ENCODE results near the gene LOXL1.

- TF ChIP-seq CTCF (IDR thresholded peaks at IDR 0.05; ENCODE audit: insufficient read depth, low read depth, low read length) (no peak), EZH2 (IDR thresholded peaks at IDR 0.05; ENCODE audit: insufficient read depth, low read length) (no peak)
Measured at GRCh38 chr15:73987250-73987649, 61.0 kb downstream of the LOXL1 start.

All from astrocyte (in vitro differentiated cells and primary cell).